ENCODE measurements around the gene PAQR9.

Gene PAQR9

GRCh38 chr3:142990721-142991120 lies 27.2 kb upstream of the PAQR9 start:
- TF ChIP-seq TAF1 (IDR thresholded peaks at IDR 0.05; ENCODE audit: borderline replicate concordance, insufficient read depth, low read length): no peak
- TF ChIP-seq POLR2AphosphoS5 (IDR thresholded peaks at IDR 0.05; ENCODE audit: low read depth, low read length): no peak
- no peak for TF ChIP-seq REST (IDR thresholded peaks at IDR 0.05; ENCODE audit: insufficient read depth in 1 of 2, low read depth in 2 of 2, low read length in 2 of 2)
- TF ChIP-seq FOXP2 (optimal IDR thresholded peaks at IDR 0.05; ENCODE audit: borderline replicate concordance, extremely low read depth, extremely low read length, insufficient read depth): no peak
- TF ChIP-seq SIN3A (IDR thresholded peaks at IDR 0.05; ENCODE audit: borderline replicate concordance, insufficient read depth, low read length): no peak

- TF ChIP-seq POLR2AphosphoS5 (IDR thresholded peaks at IDR 0.05; ENCODE audit: low read depth, low read length) (no peak), REST (IDR thresholded peaks at IDR 0.05; ENCODE audit: insufficient read depth in 1 of 2, low read depth in 2 of 2, low read length in 2 of 2) (no peak), SIN3A (IDR thresholded peaks at IDR 0.05; ENCODE audit: borderline replicate concordance, insufficient read depth, low read length) (no peak)
Measured at GRCh38 chr3:142987707-142988106, 24.2 kb upstream of the PAQR9 start.

DNA sequence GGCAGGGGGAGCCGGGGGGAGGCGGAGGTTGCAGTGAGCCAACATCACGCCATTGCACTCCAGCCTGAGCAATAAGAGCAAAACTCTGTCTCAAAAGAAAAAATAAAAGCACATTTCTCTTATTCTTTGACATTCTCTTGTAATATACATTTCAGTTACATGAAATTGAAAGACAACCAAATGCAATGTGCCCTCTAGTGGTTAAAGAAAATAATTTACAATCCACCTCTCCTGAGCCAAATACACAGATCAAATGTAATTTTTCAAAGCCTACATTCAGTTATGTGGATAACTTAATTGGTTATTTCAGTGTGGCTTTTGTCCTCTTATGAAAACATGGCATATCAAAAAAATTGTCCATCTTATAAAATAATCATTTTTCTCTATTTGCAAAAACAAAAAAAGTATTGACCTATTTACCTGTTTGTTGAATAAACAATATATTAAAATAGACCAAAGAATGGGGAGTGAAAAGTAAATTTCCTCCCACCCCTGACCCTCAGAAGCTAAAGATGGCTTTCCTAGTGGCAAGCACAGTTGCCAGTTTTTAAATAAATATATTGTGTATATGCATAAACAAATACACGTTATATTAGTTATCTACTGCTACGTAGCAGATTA lies 23.7 kb upstream of the PAQR9 start:
- no peak for TF ChIP-seq FOXP2 (optimal IDR thresholded peaks at IDR 0.05; ENCODE audit: borderline replicate concordance, extremely low read depth, extremely low read length, insufficient read depth)

DNA sequence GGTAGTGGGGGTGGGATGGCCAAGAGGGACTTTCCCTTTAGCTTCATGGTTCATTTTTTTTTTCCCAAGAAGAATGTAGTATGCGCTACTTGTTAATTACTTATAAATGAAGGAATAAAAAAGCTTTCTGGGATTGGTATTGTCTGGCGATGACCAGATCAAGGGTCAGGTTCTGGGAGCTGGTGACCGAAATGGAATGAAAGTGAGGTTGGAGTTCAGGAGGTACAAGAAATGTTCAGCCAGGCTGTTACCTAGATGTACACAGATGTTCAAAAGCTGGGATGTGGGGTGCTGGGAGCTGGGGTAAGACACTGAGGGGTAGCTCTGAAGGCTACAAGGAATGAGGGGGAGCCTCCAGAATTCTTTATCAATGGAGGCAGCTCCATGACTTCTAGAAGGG lies 20.8 kb upstream of the PAQR9 start:
- no peak for TF ChIP-seq SIN3A (IDR thresholded peaks at IDR 0.05; ENCODE audit: borderline replicate concordance, insufficient read depth, low read length)
- no peak for TF ChIP-seq TAF1 (IDR thresholded peaks at IDR 0.05; ENCODE audit: borderline replicate concordance, insufficient read depth, low read length)
- TF ChIP-seq REST (IDR thresholded peaks at IDR 0.05; ENCODE audit: insufficient read depth in 1 of 2, low read depth in 2 of 2, low read length in 2 of 2): no peak
- TF ChIP-seq POLR2AphosphoS5 (IDR thresholded peaks at IDR 0.05; ENCODE audit: low read depth, low read length): no peak
- no peak for TF ChIP-seq FOXP2 (optimal IDR thresholded peaks at IDR 0.05; ENCODE audit: borderline replicate concordance, extremely low read depth, extremely low read length, insufficient read depth)

GRCh38 chr3:142983318-142983717 lies 19.8 kb upstream of the PAQR9 start:
- no peak for TF ChIP-seq TAF1 (IDR thresholded peaks at IDR 0.05; ENCODE audit: borderline replicate concordance, insufficient read depth, low read length)
- TF ChIP-seq POLR2AphosphoS5 (IDR thresholded peaks at IDR 0.05; ENCODE audit: low read depth, low read length): no peak
- no peak for TF ChIP-seq FOXP2 (optimal IDR thresholded peaks at IDR 0.05; ENCODE audit: borderline replicate concordance, extremely low read depth, extremely low read length, insufficient read depth)
- no peak for TF ChIP-seq SIN3A (IDR thresholded peaks at IDR 0.05; ENCODE audit: borderline replicate concordance, insufficient read depth, low read length)
- TF ChIP-seq REST (IDR thresholded peaks at IDR 0.05; ENCODE audit: insufficient read depth in 1 of 2, low read depth in 2 of 2, low read length in 2 of 2): no peak
